ENCODE results near the gene ALDH1B1. TPM values are rescaled to one million over a fixed set of nuclear protein-coding genes. Genes with fewer than 3 reads are reported as not detected.
A peak's percentile ranks its signal among the peaks of the same experiment; 100 is the strongest.

ALDH1B1 gene
- total RNA-seq, 4 donors from 2014 or later: 24.9 to 77.2 (median 27.3) TPM

DNA sequence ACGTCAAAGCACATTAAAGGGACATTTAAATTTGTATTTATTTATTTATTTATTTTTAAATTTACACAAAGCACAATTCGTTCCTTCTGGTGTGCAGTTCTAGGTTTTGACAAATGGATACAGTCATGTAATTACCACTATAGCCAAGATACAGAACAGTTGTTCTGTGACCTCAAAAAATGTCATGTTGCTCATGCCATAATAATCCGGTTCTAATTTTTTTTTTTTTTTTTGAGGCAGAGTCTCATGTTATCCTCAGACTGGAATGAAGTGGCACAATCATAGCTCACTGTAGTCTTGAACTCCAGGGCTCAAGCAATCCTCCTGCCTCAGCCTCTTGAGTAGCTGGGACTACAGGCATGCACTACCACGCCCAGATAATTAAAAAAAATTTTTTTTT lies 24.0 kb downstream of the ALDH1B1 start:
- 68 to 69% methylated on average over 3 to 4 of the region's 4 CpGs for WGBS, 2 donors (ENCODE audit: low coverage in 1 of 2)
- in situ Hi-C loops (cut with MboI; ENCODE audit: low pct_ligation_motif_present in 1 of 4, low pct_unique_long_range_greater_than_20kb in 1 of 4, low sequenced_read_pairs in 3 of 4): loop anchor here in 2 of 4 donors (25.0 kb wide), 2 partner anchors 329 to 504 kb away; partner anchors contain the start of gene SLC25A51 (in 1 of the 2)
- no peaks in the 10 kb centered on the region for H3K36me3 ChIP-seq
- H3K4me3 ChIP-seq: no peak overlapping the region
- peaks cover 2% of the 10 kb centered on the region for H3K27me3 ChIP-seq
- DNase-seq: no peak
- H3K9me3 ChIP-seq: no peaks in the 10 kb centered on the region
- no peaks in the 10 kb centered on the region for H3K4me1 ChIP-seq
- no peak overlapping the region for H3K27ac ChIP-seq
- TF ChIP-seq POLR2A (IDR thresholded peaks at IDR 0.05) (no peak), POLR2AphosphoS5 (IDR thresholded peaks at IDR 0.05) (no peak)
- intact Hi-C loops (cut with DNase I; ENCODE audit: low total_unique reads): no loop called here

DNA sequence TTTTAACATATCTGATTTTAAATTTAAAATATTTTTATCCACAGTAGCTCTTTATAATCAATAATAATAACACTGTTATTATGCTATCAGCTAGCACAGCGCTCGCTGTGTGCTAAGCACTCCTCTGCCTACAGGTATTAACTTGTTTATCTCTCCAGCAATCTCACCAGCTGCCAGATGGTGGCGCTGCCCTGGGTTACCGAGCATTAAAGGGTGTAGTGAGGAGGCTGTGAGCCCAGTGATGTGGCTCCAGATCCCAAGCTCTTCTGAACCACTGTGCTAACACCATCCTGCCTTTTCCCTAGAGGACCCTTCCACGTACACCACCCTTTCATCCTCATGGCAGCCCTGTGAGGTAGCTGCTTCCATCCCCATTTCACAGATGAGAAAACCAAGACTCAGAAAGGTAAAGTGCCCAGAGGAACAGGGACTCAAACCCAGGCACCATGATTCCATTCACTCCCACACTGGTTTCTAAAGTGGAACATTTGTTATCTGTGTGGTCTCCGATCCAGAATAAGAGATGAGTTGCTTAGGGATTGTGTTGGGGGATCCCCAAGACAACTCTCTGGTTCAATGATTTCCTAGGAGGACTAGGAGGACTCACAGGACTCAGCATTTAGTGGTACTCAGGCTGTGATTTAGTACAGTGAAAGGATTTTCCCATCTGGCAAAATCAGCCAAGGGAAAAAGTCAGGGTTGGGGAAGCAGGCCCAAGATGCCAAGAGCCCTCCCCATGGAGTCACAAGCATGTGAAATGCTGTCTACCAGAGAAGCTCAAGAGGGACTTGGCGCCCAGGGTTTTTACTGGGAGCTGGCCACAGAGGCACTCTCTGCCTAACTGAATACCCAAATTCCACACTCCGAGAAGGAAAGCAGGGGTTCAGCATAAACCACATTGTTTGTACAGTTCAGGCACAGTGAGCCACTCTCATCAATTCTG lies 24.8 kb downstream of the ALDH1B1 start:
- peak; percentile 35 for DNase-seq
- H3K36me3 ChIP-seq: no peaks in the 10 kb centered on the region
- no peaks in the 10 kb centered on the region for H3K9me3 ChIP-seq
- H3K27me3 ChIP-seq: peaks cover 10% of the 10 kb centered on the region
- H3K27ac ChIP-seq: no peak overlapping the region
- in situ Hi-C loops (cut with MboI; ENCODE audit: low pct_ligation_motif_present in 1 of 4, low pct_unique_long_range_greater_than_20kb in 1 of 4, low sequenced_read_pairs in 3 of 4): loop anchor here in 2 of 4 donors (25.0 kb wide), 2 partner anchors 330 to 505 kb away; partner anchors contain the start of gene SLC25A51 (in 1 of the 2)
- TF ChIP-seq, protein P1, sequence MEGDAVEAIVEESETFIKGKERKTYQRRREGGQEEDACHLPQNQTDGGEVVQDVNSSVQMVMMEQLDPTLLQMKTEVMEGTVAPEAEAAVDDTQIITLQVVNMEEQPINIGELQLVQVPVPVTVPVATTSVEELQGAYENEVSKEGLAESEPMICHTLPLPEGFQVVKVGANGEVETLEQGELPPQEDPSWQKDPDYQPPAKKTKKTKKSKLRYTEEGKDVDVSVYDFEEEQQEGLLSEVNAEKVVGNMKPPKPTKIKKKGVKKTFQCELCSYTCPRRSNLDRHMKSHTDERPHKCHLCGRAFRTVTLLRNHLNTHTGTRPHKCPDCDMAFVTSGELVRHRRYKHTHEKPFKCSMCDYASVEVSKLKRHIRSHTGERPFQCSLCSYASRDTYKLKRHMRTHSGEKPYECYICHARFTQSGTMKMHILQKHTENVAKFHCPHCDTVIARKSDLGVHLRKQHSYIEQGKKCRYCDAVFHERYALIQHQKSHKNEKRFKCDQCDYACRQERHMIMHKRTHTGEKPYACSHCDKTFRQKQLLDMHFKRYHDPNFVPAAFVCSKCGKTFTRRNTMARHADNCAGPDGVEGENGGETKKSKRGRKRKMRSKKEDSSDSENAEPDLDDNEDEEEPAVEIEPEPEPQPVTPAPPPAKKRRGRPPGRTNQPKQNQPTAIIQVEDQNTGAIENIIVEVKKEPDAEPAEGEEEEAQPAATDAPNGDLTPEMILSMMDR (IDR thresholded peaks at IDR 0.05): peak in 3 of 5 experiments; percentile 26 to 46 (median 39)
- no peak for TF ChIP-seq EP300 (IDR thresholded peaks at IDR 0.05; ENCODE audit: low read depth)
- no peaks in the 10 kb centered on the region for H3K4me1 ChIP-seq
- 70 to 94% methylated on average over 2 to 8 of the region's 8 CpGs for WGBS, 2 donors (ENCODE audit: low coverage in 1 of 2)
- intact Hi-C loops (cut with DNase I; ENCODE audit: low total_unique reads): no loop called here
- no peak overlapping the region for H3K4me3 ChIP-seq

DNA sequence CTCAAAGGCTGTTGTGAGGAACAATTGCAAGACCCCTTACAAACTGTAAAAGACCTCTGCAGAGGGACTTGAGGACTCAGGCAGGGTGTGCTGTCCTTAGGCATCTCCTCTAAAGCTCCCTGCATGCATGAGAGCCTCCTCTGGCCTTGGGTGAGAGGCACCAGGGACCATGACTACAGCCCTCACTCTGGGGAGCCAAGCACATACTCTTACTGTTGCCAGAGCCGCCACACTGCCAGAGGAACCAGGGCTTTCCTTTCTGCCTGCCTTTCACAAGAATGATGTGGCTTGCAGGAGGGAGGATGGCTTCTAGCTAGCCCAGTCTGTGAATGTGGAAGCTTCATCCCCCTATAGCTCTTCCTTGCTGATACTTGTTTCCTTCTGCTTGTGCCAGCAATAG lies 25.9 kb downstream of the ALDH1B1 start:
- 100% methylated on average over 1 of the region's 1 CpG; no CpG with 5 or more reads in 1 of the 2 donors for WGBS, 2 donors (ENCODE audit: low coverage in 1 of 2)
- no peak overlapping the region for H3K27ac ChIP-seq
- H3K4me1 ChIP-seq: no peaks in the 10 kb centered on the region
- intact Hi-C loops (cut with DNase I; ENCODE audit: low total_unique reads): no loop called here
- no peaks in the 10 kb centered on the region for H3K36me3 ChIP-seq
- DNase-seq: no peak
- in situ Hi-C loops (cut with MboI; ENCODE audit: low pct_ligation_motif_present in 1 of 4, low pct_unique_long_range_greater_than_20kb in 1 of 4, low sequenced_read_pairs in 3 of 4): loop anchor here in 2 of 4 donors (25.0 kb wide), 2 partner anchors 331 to 506 kb away; partner anchors contain the start of gene SLC25A51 (in 1 of the 2)
- TF ChIP-seq POLR2A (IDR thresholded peaks at IDR 0.05) (no peak), EP300 (IDR thresholded peaks at IDR 0.05; ENCODE audit: low read depth) (no peak)
- TF ChIP-seq, protein P1 (IDR thresholded peaks at IDR 0.05): no peak
- peaks cover 21% of the 10 kb centered on the region for H3K27me3 ChIP-seq
- H3K9me3 ChIP-seq: no peaks in the 10 kb centered on the region
- no peak overlapping the region for H3K4me3 ChIP-seq

DNA sequence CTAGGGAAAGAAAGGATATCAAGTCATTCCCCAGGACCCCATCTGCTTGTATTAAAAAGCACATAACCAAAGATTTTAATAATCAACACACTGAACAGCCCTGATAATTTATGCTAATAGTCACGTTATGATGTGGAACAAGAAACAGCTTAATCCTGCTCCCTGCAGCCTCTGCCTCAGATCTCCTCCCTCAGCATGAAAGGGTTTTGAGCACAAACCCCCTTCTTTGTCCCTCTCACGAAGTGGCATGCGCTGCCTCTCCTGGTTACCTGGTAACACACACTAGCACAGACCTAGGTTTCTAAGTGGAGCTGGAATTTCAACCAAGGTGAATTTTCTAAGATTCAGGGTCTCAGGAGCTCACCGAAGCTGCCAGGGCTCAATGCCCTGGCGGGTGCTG lies 26.7 kb downstream of the ALDH1B1 start:
- in situ Hi-C loops (cut with MboI; ENCODE audit: low pct_ligation_motif_present in 1 of 4, low pct_unique_long_range_greater_than_20kb in 1 of 4, low sequenced_read_pairs in 3 of 4): loop anchor here in 2 of 4 donors (25.0 kb wide), 2 partner anchors 332 to 507 kb away; partner anchors contain the start of gene SLC25A51 (in 1 of the 2)
- whole genome bisulfite sequencing, 2 donors (ENCODE audit: low coverage in 1 of 2): 60 to 87% methylated on average over 1 to 5 of the region's 5 CpGs
- no peak for DNase-seq
- no peaks in the 10 kb centered on the region for H3K36me3 ChIP-seq
- TF ChIP-seq, protein P1 (IDR thresholded peaks at IDR 0.05): no peak
- intact Hi-C loops (cut with DNase I; ENCODE audit: low total_unique reads): no loop called here
- H3K9me3 ChIP-seq: no peaks in the 10 kb centered on the region
- H3K4me1 ChIP-seq: peaks cover 0 to 4% (median 2%) of the 10 kb centered on the region in 4 donors
- no peak overlapping the region for H3K27ac ChIP-seq
- peaks cover 27% of the 10 kb centered on the region for H3K27me3 ChIP-seq
- no peak overlapping the region for H3K4me3 ChIP-seq
